Neural cell (in vitro differentiated cells): ENCODE results near the gene POLN. TPM values are rescaled to one million over a fixed set of nuclear protein-coding genes. Genes with fewer than 3 reads are reported as not detected.
A peak's percentile ranks its signal among the peaks of the same experiment; 100 is the strongest.

Experiments
- H2AFZ ChIP-seq: fragments of 200-600, 300-800 bp; sonication (generic), shearing (Covaris generic); 2 replicates; pipeline ENCODE4 v1.6.0; 2014; ENCODE audit warnings: low read depth, mild to moderate bottlenecking, antibody characterized with exemption, low read length, moderate library complexity
- H3F3A ChIP-seq: fragments of 200-600 bp; shearing (Covaris generic); 2 replicates; pipeline ENCODE4 v1.6.1; 2016; ENCODE audit warnings: mild to moderate bottlenecking, moderate library complexity, mixed read lengths, antibody characterized with exemption, low read length; ENCODE audit not compliant: insufficient read depth, poor library complexity, severe bottlenecking
- H3K27ac ChIP-seq: fragments of 200-600, 300-800 bp; sonication (generic), shearing (Covaris generic); 2 replicates; pipeline ENCODE4 v1.5.1; 2014; ENCODE audit warnings: mild to moderate bottlenecking, low read length, moderate library complexity
- H3K27me3 ChIP-seq: fragments of 300-800, 200-600 bp; sonication (generic), shearing (Covaris generic); 2 replicates; pipeline ENCODE4 v1.6.0; 2014; ENCODE audit warnings: mild to moderate bottlenecking, low read depth, low read length, moderate library complexity; ENCODE audit not compliant: insufficient read depth
- H3K36me3 ChIP-seq: fragments of 300-800, 200-600 bp; sonication (generic), shearing (Covaris generic); 2 replicates; pipeline ENCODE4 v1.5.1; 2014; ENCODE audit warnings: mild to moderate bottlenecking, antibody characterized with exemption, low read length, moderate library complexity; ENCODE audit not compliant: insufficient read depth
- H3K4me2 ChIP-seq: fragments of 300-800, 200-600 bp; sonication (generic), shearing (Covaris generic); 2 replicates; pipeline ENCODE4 v1.6.0; 2014; ENCODE audit warnings: mild to moderate bottlenecking, low read length
- H3K4me3 ChIP-seq: fragments of 300-800, 200-600 bp; sonication (generic), shearing (Covaris generic); 2 replicates; pipeline ENCODE4 v1.5.1; 2014; ENCODE audit warnings: mild to moderate bottlenecking, low read length, moderate library complexity
- H3K79me2 ChIP-seq: fragments of 200-600 bp; shearing (Covaris generic); replicated peaks from 2 replicates; pipeline ENCODE4 v1.6.0; 2014; ENCODE audit warnings: mild to moderate bottlenecking, low read length, moderate library complexity; ENCODE audit not compliant: insufficient read depth
- H3K9ac ChIP-seq: fragments of 300-800, 200-600 bp; sonication (generic), shearing (Covaris generic); 2 replicates; pipeline ENCODE4 v1.6.1; 2016; ENCODE audit warnings: mild to moderate bottlenecking, low read length, mixed read lengths
- H3K9me2 ChIP-seq: fragments of 200-600 bp; shearing (Covaris generic); 2 replicates; pipeline ENCODE4 v1.6.1; 2016; ENCODE audit warnings: mild to moderate bottlenecking, low read length, mixed read lengths; ENCODE audit not compliant: insufficient read depth
- H3K9me3 ChIP-seq: fragments of 200-600, 300-800 bp; sonication (generic), shearing (Covaris generic); 2 replicates; pipeline ENCODE4 v1.6.1; 2016; ENCODE audit warnings: mild to moderate bottlenecking, mixed run types, low read length, moderate library complexity, mixed read lengths
- H4K20me1 ChIP-seq: fragments of 200-600 bp; shearing (Covaris generic); 2 replicates; pipeline ENCODE4 v1.6.1; 2016; ENCODE audit warnings: mild to moderate bottlenecking, mixed run types; ENCODE audit not compliant: insufficient read depth
- EP300 ChIP-seq: fragments of 450-650 bp; conservative IDR thresholded peaks from 2 replicates; pipeline ENCODE4 v1.6.1; 2014; ENCODE audit warnings: antibody characterized with exemption, mild to moderate bottlenecking, moderate library complexity; ENCODE audit not compliant: poor library complexity, severe bottlenecking
- EZH2 ChIP-seq: fragments of 200-600, 300-800 bp; shearing (Covaris generic), sonication (generic); IDR thresholded peaks from 2 replicates; pipeline ENCODE4 v1.6.1; 2014; ENCODE audit warnings: antibody characterized with exemption, low read length, borderline replicate concordance, mild to moderate bottlenecking; ENCODE audit not compliant: insufficient read depth, poor library complexity, severe bottlenecking
- MXI1 ChIP-seq: fragments of 450-650 bp; conservative IDR thresholded peaks from 2 replicates; pipeline ENCODE4 v1.6.1; 2014; ENCODE audit warnings: antibody characterized with exemption, mild to moderate bottlenecking; ENCODE audit not compliant: poor library complexity, severe bottlenecking
- POLR2AphosphoS5 ChIP-seq: IDR thresholded peaks from 2 replicates; pipeline ENCODE4 v1.6.1; 2012
- RAD21 ChIP-seq: fragments of 450-650 bp; conservative IDR thresholded peaks from 2 replicates; pipeline ENCODE4 v1.6.1; 2014; ENCODE audit warnings: antibody characterized with exemption, mild to moderate bottlenecking, moderate library complexity
- SMC3 ChIP-seq: fragments of 450-650 bp; conservative IDR thresholded peaks from 2 replicates; pipeline ENCODE4 v1.6.1; 2014; ENCODE audit warnings: antibody characterized with exemption, mild to moderate bottlenecking, moderate library complexity; ENCODE audit not compliant: poor library complexity
- TAF1 ChIP-seq: IDR thresholded peaks from 2 replicates; pipeline ENCODE4 v1.6.1; 2012; ENCODE audit warnings: low read depth
- polyA plus RNA-seq: library from polyadenylated mRNA; depleted of rRNA; stranded (reverse); fragments of >200 nt; gene quantifications from 2 replicates; pipeline ENCODE4 v1.2.3, GENCODE V29; 2014
- TF ChIP-seq, protein P1 (sequence below): IDR thresholded peaks from 2 replicates; pipeline ENCODE4 v1.6.1; 2012; ENCODE audit warnings: borderline replicate concordance
- TF ChIP-seq, protein P2 (sequence below): fragments of 450-650 bp; IDR thresholded peaks from 2 replicates; pipeline ENCODE4 v1.5.1; 2014; ENCODE audit warnings: antibody characterized with exemption, mild to moderate bottlenecking, moderate library complexity; ENCODE audit not compliant: poor library complexity, severe bottlenecking

The POLN gene
- polyA plus RNA-seq, 1 donor from 2014 or later = 1.1 TPM

DNA sequence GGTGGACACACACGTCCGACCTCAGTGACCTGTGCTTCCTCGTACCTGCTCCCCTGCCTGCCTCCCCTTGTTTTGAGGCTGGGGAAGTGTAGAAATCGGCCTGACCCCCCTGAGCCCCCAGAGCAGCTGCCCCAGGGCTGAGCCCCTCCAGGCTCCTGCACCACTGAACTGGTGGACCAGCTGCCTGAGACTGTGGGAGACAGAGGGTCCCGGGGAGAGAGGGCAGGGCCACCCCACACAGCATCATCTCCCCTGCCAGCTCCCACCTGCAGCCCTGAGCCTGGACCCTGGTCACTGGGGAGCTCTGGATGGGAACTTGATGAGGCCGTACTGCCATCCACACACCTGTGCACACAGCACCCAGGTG lies 197.8 kb downstream of the POLN start:
- Histone ChIP-seq H3K27ac (no peak overlapping the region), H3F3A (no peaks in the 10 kb centered on the region), H3K9ac (no peak overlapping the region), H3K27me3 (peaks cover 20% of the 10 kb centered on the region), H3K4me3 (no peak overlapping the region), H2AFZ (no peak overlapping the region), H3K79me2 (peaks cover 12% of the 10 kb centered on the region), H3K9me2 (no peaks in the 10 kb centered on the region), H4K20me1 (no peaks in the 10 kb centered on the region), H3K36me3 (no peaks in the 10 kb centered on the region), H3K9me3 (no peaks in the 10 kb centered on the region), H3K4me2 (no peak overlapping the region)
- no peak for TF ChIP-seq MXI1
- no peak for TF ChIP-seq SMC3
- TF ChIP-seq POLR2AphosphoS5 = no peak
- TF ChIP-seq EZH2 = no peak
- TF ChIP-seq, protein P1, sequence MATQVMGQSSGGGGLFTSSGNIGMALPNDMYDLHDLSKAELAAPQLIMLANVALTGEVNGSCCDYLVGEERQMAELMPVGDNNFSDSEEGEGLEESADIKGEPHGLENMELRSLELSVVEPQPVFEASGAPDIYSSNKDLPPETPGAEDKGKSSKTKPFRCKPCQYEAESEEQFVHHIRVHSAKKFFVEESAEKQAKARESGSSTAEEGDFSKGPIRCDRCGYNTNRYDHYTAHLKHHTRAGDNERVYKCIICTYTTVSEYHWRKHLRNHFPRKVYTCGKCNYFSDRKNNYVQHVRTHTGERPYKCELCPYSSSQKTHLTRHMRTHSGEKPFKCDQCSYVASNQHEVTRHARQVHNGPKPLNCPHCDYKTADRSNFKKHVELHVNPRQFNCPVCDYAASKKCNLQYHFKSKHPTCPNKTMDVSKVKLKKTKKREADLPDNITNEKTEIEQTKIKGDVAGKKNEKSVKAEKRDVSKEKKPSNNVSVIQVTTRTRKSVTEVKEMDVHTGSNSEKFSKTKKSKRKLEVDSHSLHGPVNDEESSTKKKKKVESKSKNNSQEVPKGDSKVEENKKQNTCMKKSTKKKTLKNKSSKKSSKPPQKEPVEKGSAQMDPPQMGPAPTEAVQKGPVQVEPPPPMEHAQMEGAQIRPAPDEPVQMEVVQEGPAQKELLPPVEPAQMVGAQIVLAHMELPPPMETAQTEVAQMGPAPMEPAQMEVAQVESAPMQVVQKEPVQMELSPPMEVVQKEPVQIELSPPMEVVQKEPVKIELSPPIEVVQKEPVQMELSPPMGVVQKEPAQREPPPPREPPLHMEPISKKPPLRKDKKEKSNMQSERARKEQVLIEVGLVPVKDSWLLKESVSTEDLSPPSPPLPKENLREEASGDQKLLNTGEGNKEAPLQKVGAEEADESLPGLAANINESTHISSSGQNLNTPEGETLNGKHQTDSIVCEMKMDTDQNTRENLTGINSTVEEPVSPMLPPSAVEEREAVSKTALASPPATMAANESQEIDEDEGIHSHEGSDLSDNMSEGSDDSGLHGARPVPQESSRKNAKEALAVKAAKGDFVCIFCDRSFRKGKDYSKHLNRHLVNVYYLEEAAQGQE = no peak
- no peak for TF ChIP-seq RAD21
- no peak for TF ChIP-seq TAF1
- TF ChIP-seq EP300 = no peak
- TF ChIP-seq, protein P2, sequence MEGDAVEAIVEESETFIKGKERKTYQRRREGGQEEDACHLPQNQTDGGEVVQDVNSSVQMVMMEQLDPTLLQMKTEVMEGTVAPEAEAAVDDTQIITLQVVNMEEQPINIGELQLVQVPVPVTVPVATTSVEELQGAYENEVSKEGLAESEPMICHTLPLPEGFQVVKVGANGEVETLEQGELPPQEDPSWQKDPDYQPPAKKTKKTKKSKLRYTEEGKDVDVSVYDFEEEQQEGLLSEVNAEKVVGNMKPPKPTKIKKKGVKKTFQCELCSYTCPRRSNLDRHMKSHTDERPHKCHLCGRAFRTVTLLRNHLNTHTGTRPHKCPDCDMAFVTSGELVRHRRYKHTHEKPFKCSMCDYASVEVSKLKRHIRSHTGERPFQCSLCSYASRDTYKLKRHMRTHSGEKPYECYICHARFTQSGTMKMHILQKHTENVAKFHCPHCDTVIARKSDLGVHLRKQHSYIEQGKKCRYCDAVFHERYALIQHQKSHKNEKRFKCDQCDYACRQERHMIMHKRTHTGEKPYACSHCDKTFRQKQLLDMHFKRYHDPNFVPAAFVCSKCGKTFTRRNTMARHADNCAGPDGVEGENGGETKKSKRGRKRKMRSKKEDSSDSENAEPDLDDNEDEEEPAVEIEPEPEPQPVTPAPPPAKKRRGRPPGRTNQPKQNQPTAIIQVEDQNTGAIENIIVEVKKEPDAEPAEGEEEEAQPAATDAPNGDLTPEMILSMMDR = no peak

GRCh38 chr4:2043396-2044118 lies 198.4 kb downstream of the POLN start:
- no peaks in the 10 kb centered on the region for H4K20me1 ChIP-seq
- TF ChIP-seq EZH2 (no peak), SMC3 (no peak)
- no peaks in the 10 kb centered on the region for H3K9me3 ChIP-seq
- H3K9me2 ChIP-seq = no peaks in the 10 kb centered on the region
- no peaks in the 10 kb centered on the region for H3F3A ChIP-seq
- peaks cover 20% of the 10 kb centered on the region for H3K27me3 ChIP-seq
- peaks cover 12% of the 10 kb centered on the region for H3K79me2 ChIP-seq
- H3K4me3 ChIP-seq = peak overlapping the region; percentile 92
- peak overlapping the region; percentile 84 for H3K9ac ChIP-seq
- no peak overlapping the region for H2AFZ ChIP-seq
- no peaks in the 10 kb centered on the region for H3K36me3 ChIP-seq
- no peak overlapping the region for H3K27ac ChIP-seq
- H3K4me2 ChIP-seq = peak overlapping the region; percentile 98
